Measurements from ENCODE around the gene GPSM3.
A peak's percentile ranks its signal among the peaks of the same experiment; 100 is the strongest.

GPSM3 gene

GRCh38 chr6:32190054-32190851 is 2.2 kb downstream of the GPSM3 start, which contains the start of gene PBX2 (continued):
- TF ChIP-seq ZBTB11 (tag by site-specific recombination; conservative IDR thresholded peaks at IDR 0.05; ENCODE audit: low read depth) (peak; percentile 49), KLF1 (tag by site-specific recombination; IDR thresholded peaks at IDR 0.05) (peak; percentile 64), KLF16 (tag by site-specific recombination; IDR thresholded peaks at IDR 0.05) (peak; percentile 90), ZNF501 (tag by site-specific recombination; IDR thresholded peaks at IDR 0.05) (no peak), ZNF404 (tag by site-specific recombination; IDR thresholded peaks at IDR 0.05) (no peak), ZNF175 (tag by site-specific recombination; IDR thresholded peaks at IDR 0.05) (no peak), GLIS1 (tag by site-specific recombination; IDR thresholded peaks at IDR 0.05) (peak; percentile 67), YY2 (tag by site-specific recombination; IDR thresholded peaks at IDR 0.05) (no peak), ZBTB20 (tag by site-specific recombination; IDR thresholded peaks at IDR 0.05) (no peak), YY1 (tag by site-specific recombination; IDR thresholded peaks at IDR 0.05) (no peak), ZNF157 (tag by site-specific recombination; IDR thresholded peaks at IDR 0.05) (no peak), ZNF610 (tag by site-specific recombination; IDR thresholded peaks at IDR 0.05; ENCODE audit: borderline replicate concordance) (no peak; the same call in 1 of the 2 replicates), ZNF529 (tag by site-specific recombination; IDR thresholded peaks at IDR 0.05; ENCODE audit: insufficient replicate concordance) (no peak), PATZ1 (tag by site-specific recombination; IDR thresholded peaks at IDR 0.05) (peak; percentile 97), ZNF707 (tag by site-specific recombination; IDR thresholded peaks at IDR 0.05) (no peak), ZNF335 (tag by site-specific recombination; conservative IDR thresholded peaks at IDR 0.05) (peak; percentile 69), SCRT2 (tag by site-specific recombination; IDR thresholded peaks at IDR 0.05) (no peak), ZNF214 (tag by site-specific recombination; IDR thresholded peaks at IDR 0.05; ENCODE audit: borderline replicate concordance) (no peak), ZNF596 (tag by site-specific recombination; IDR thresholded peaks at IDR 0.05) (peak; percentile 31; the same call in 1 of the 2 replicates), PRDM4 (tag by site-specific recombination; IDR thresholded peaks at IDR 0.05) (peak; percentile 26; the same call in 1 of the 2 replicates), ZBTB7A (tag by site-specific recombination; IDR thresholded peaks at IDR 0.05; ENCODE audit: low read depth) (peak; percentile 73; the same call in 1 of the 2 replicates), IKZF3 (tag by site-specific recombination; IDR thresholded peaks at IDR 0.05) (peak; percentile 87), ZFP41 (tag by site-specific recombination; IDR thresholded peaks at IDR 0.05; ENCODE audit: borderline replicate concordance) (no peak), ZNF837 (tag by site-specific recombination; IDR thresholded peaks at IDR 0.05) (no peak), GLIS2 (tag by site-specific recombination; IDR thresholded peaks at IDR 0.05) (peak; percentile 79), ELK4 (IDR thresholded peaks at IDR 0.05; ENCODE audit: borderline replicate concordance, low read depth, low read length) (no peak)
- TF ChIP-seq, protein P1, sequence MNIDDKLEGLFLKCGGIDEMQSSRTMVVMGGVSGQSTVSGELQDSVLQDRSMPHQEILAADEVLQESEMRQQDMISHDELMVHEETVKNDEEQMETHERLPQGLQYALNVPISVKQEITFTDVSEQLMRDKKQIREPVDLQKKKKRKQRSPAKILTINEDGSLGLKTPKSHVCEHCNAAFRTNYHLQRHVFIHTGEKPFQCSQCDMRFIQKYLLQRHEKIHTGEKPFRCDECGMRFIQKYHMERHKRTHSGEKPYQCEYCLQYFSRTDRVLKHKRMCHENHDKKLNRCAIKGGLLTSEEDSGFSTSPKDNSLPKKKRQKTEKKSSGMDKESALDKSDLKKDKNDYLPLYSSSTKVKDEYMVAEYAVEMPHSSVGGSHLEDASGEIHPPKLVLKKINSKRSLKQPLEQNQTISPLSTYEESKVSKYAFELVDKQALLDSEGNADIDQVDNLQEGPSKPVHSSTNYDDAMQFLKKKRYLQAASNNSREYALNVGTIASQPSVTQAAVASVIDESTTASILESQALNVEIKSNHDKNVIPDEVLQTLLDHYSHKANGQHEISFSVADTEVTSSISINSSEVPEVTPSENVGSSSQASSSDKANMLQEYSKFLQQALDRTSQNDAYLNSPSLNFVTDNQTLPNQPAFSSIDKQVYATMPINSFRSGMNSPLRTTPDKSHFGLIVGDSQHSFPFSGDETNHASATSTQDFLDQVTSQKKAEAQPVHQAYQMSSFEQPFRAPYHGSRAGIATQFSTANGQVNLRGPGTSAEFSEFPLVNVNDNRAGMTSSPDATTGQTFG (tag by site-specific recombination; IDR thresholded peaks at IDR 0.05; ENCODE audit: borderline replicate concordance) = no peak
